GM23248 (cell line): ENCODE data around the gene C3AR1.

Source experiments
- EZH2 ChIP-seq: fragments of 200-600 bp; sonication (generic); IDR thresholded peaks from 2 replicates; pipeline ENCODE4 v1.6.1; 2018; ENCODE audit warnings: antibody characterized with exemption, mild to moderate bottlenecking; ENCODE audit not compliant: insufficient read depth, poor library complexity, severe bottlenecking
- EZH2phosphoT487 ChIP-seq: fragments of 200-600 bp; sonication (generic); IDR thresholded peaks from 2 replicates; pipeline ENCODE4 v1.6.1; 2018; ENCODE audit warnings: antibody characterized with exemption, moderate library complexity, mild to moderate bottlenecking, low read depth; ENCODE audit not compliant: insufficient read depth

- TF ChIP-seq EZH2, result no peak
- TF ChIP-seq EZH2phosphoT487, result no peak
Observed at GRCh38 chr12:8050600-8051250, 15.4 kb downstream of the C3AR1 start.
